Activated effector memory CD4-positive, alpha-beta T cell treated with Interleukin-2 at 50 U/mL for 16 hours (primary cell): ENCODE results near the gene CENPL.
"Not testable (repeated sequence)": the region's sequence is repeated elsewhere in the genome, so short reads cannot be mapped to it uniquely, and the experiment has no call there.

Source experiments
- DNase-seq: peaks from one replicate; pipeline ENCODE4 v3.0.0-alpha.2; 2020

Gene CENPL

DNA sequence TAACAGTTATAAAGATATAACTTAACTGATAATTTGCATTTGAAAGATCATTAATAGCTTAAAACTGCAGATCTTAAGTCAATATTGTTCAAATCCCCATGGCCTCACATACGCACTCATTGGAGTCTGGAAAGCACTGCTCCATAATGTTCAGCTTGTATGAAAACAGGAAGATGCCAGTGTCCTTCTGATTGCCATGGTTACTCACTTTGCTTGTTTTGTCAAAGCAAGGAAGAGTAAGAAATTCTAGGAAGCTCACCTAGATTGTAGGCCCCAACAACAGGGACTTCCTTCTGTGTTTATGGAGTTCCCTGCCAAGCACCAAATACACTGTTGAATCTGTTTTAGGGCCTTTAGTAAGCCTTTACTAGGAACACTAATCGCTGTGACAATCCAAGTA, 32.2 kb upstream of the CENPL start:
- DNase-seq: no peak

DNA sequence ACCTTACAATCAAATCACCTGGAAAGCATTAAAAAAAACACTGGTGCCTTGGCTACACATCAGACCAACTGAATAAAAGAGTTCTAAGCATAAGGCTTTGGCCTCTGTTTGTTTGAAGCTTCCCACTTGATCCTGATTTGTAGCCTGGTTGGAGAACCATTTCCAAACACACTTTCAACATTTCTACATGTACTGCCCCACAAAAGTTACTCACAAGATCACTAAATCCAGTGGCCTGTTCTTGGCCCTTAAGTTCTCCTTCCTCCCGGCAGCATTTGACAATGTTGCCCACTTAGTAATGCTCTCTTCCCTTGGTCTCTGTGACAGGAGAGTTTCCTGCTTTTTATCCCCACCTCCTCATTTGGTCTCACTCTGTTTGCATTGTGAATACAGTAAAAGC, 31.3 kb upstream of the CENPL start:
- no peak for DNase-seq

DNA sequence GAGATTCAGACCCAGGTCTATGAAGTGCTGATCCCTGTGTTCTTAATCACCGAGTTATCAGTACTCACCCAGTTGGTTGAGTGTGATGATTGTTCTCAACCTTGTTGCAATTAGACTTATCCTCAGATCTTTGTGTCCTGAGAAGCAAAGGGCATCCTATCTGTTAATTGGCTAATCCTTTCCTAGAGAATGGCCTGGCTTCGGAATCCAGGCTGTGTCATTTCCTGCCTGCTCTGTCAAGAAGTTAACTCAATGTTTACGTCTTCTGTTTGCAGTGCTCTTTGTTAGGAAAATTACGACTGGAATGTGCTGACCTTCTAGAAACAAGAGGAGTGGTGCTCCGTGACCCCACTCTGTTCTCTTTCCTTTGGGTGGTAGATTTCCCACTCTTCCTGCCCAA, 28.4 kb upstream of the CENPL start:
- no peak for DNase-seq

GRCh38 chr1:173852105-173852504, 27.4 kb upstream of the CENPL start:
- DNase-seq: no peak

DNA sequence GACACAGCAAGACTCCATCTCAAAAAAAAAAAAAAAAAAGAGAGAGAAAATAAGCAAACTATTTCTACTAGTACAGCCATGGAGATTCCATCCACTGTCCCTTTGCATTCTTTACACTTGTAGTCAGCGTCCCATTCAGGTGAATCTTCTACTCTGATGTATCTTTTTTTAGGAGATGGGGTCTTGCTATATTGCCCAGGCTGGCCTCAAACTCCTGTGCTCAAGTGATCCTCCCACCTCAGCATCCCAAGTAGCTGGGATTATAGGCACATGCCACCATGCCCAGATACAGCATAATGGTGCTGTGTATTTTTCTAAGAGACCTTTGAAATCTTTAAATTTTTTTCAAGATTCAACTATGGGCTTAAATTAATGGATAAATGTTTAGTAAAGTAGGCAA, 8.1 kb upstream of the CENPL start:
- no peak for DNase-seq

DNA sequence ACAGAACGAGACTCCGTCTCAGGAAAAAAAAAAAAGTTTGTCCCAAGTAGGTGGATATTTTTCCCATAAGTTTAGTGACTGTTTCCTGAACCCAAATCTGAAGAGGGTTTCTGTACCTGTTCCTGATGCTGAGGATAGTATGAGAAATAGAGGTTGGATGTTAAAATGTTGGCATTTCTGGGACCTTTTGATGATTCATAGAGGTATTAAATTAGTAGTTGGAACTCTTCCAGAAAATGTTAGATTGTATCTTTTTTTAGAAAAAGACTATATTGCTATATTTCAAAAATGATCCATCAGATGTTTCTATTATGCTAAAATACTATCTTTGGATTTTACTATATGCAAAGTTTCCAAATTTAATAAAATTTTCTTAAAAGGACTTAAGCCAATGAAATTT, 2.9 kb upstream of the CENPL start:
- DNase-seq: no peak

DNA sequence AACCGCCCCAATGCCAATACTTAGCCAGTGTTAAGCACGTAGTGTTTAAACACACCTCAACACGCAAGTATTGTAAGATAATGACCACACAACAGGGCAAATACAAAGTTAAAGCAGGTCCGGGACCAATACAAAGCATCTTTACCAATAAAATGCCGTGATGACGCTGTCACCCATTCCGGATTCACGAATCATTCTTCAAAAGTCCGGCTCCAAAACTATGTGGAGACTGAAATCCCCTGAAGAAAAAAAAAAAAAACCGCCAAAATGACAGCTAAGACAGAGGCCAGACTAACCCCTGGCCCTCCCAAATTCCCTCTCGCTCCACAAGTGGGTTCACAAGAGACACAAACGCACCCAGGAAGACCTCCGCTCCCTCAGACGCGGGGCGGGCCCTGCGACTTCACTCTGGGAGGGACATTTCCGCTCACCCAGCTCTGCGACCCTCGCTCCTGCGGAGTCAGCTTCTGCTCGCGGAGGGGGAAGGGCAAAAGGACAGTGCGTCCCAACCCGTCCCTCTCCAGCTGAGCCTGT, 835 bp downstream of the CENPL start:
- no peak for DNase-seq

DNA sequence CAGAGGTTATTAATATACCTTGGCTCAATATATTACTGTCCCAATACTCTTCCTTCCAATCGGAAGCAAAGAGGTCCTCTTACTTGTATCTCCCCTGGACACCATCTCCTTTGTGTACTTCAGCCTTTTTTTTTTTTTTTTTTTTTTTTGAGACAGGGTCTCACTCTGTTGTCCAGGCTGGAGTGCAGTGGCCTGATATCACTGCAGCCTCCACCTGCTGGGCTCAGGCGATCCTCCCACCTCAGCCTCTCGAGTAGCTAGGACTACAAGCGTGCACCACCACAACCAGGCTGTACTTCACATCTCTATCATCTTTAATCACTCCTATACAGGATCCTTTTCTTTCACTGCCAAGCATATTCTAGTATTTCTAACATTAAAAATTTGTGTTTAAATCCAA, 3.0 kb downstream of the CENPL start:
- DNase-seq: no peak

- no peak for DNase-seq
Measured at GRCh38 chr1:173818459-173818858, 6.2 kb downstream of the CENPL start.

DNA sequence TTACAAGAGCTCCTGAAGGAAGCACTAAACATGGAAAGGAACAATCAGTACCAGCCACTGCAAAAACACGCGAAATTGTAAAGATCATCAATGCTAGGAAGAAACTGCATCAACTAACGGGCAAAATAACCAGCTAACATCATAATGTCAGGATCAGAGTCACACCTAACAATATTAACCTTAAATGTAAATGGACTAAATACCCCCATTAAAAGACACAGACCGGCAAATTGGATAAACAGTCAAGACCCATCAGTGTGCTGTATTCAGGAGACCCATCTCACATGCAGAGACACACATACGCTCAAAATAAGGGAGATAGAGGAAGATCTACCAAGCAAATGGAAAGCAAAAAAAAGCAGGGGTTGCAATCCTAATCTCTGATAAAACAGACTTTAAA, 11.0 kb downstream of the CENPL start:
- DNase-seq: not testable (repeated sequence)

GRCh38 chr1:173802961-173803360, 21.7 kb downstream of the CENPL start:
- DNase-seq: no peak

DNA sequence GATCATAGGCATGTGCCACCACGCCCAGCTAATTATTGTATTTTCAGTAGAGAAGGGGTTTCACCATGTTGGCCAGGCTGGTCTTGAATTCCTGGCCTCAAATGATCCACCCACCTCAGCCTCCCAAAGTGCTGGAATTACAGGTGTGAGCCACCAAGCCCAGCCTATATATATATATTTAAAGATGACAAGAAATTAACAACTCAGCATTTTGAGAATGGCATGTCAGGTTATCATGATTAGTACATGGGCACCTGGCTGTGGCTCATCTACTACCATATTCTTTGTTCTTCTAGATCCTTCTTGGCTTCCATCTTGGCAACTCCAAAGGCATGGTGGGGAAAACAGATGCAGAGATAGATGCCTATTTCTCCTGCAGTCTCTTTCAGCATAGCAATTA, 24.7 kb downstream of the CENPL start:
- not testable (repeated sequence) for DNase-seq

DNA sequence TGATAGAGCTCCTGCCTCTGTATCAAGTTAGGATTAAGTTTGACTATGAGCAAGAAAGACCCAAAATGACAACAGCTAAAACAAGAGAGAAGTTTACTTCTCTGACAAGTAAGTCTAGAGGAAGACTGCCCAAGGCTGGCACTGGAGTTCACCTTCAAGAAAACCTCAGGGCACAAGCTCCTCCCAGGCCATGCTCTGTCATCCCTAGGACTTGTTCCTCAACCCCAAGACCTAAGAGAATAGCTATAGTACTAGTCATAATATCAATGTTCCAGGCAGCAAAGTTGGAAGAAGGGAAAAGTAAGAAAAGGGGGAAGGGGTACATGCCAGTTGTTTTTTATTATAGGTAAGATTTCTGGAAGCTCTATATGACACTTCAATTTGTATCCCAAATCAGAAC, 26.6 kb downstream of the CENPL start:
- DNase-seq: no peak

GRCh38 chr1:173789841-173790240, 34.8 kb downstream of the CENPL start:
- no peak for DNase-seq

GRCh38 chr1:173784997-173785396, 39.7 kb downstream of the CENPL start:
- no peak for DNase-seq

- no peak for DNase-seq
Measured at GRCh38 chr1:173779936-173780335, 44.7 kb downstream of the CENPL start.

GRCh38 chr1:173775578-173776226, 49.0 kb downstream of the CENPL start:
- no peak for DNase-seq

- no peak for DNase-seq
Measured at GRCh38 chr1:173771560-173771959, 53.1 kb downstream of the CENPL start.

- not testable (repeated sequence) for DNase-seq
Measured at GRCh38 chr1:173770330-173770729, 54.4 kb downstream of the CENPL start.

DNA sequence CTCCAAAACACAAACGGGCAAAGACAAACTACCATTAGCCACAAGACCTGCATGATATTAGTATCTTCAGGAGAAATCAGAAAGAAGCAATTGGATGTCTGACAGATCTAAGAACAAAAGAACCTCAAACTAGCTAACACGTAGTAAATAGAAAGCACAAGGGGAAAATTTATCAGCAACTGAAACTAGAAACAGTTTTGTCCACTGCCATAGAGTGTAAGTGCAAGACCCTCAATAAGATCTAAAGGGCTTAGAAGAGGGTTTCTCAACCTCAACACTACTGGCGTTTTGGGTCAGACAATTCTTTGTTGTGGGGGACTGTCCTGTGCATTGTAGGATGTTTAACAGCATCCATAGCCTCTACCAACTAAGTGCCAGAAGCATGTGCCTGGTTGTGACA, 55.9 kb downstream of the CENPL start:
- DNase-seq: no peak

DNA sequence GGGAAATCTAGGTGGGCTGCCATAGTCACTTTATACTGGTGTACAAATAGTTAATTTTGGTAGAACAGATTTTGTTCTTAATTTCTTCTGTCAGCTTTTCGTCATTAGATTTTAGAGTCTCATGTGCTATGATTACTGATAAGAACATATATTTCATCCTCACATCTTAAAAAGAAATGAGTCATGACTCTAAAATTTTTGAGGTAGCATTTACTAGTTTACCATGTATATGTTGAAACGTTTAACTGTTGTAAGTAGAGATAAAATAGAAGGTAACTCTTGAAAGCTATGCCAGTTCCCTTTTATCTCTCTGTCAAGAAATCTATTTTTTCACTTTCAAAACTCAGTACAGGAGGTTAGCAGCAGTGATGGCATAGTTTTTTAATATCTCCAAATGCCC, 56.5 kb downstream of the CENPL start:
- DNase-seq: no peak

DNA sequence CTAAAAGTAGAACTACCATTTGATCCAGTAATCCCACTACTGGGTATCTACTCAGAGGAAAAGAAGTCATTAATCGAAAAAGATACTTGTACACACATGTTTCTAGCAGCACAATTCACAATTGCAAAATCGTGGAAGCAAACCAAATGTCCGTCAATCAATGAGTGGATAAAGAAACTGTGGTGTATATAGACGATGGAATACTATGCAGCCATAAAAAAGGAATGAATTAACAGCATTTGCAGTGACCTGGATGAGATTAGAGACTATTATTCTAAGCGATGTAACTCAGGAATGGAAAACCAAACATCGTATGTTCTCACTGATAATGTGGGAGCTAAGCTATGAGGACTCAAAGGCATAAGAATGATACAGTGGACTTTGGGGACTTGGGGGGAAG, 60.4 kb downstream of the CENPL start:
- not testable (repeated sequence) for DNase-seq

GRCh38 chr1:173758980-173759379, 65.7 kb downstream of the CENPL start:
- no peak for DNase-seq

DNA sequence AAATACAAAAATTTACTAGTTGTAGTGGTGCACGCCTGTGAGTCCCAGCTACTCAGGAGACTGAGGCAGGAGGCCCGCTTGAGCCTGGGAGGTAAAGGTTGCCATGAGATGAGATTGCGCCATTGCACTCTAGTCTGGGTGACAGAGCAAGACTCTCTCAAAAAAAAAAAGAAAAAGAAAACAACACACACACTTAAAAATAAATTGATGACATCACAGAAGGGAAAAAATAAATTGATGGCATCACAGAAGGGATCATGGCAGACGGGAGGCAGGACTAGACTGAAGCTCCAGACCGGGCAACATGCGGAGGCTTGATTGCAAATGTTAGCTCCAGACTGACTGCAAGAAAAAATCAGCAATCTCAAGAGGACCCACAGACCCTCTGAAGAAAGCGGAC, 66.6 kb downstream of the CENPL start:
- no peak for DNase-seq

- no peak for DNase-seq
Measured at GRCh38 chr1:173757666-173758065, 67.0 kb downstream of the CENPL start.
